SK-N-SH treated with all-trans-retinoic acid at 6 μM for 48 hours (cell line): ENCODE measurements around the gene KLHL29.

Experiments
- ATAC-seq: fragments of 200-7000 bp; cut with Tn5 transposase; 3 replicates; pipeline ENCODE4 v1.9.1; 2020; ENCODE audit warnings: mild to moderate bottlenecking, moderate library complexity
- ARNTL ChIP-seq: fragments of 450-650 bp; formaldehyde crosslinking; IDR thresholded peaks from 2 replicates; pipeline ENCODE4 v1.5.0; 2020; ENCODE audit warnings: low read depth, mild to moderate bottlenecking, moderate library complexity, borderline replicate concordance
- BACH2 ChIP-seq: fragments of 250-450 bp; sonication (Bioruptor Pico); IDR thresholded peaks from 2 replicates; pipeline ENCODE4 v1.9.0; 2021; ENCODE audit warnings: mild to moderate bottlenecking, borderline replicate concordance
- CSDC2 ChIP-seq: fragments of 250-450 bp; sonication (Bioruptor Pico); IDR thresholded peaks from 2 replicates; pipeline ENCODE4 v1.5.0; 2020; ENCODE audit warnings: mild to moderate bottlenecking, moderate library complexity
- ESRRG ChIP-seq: fragments of 250-450 bp; sonication (Bioruptor Pico); IDR thresholded peaks from 2 replicates; pipeline ENCODE4 v1.6.1; 2021; ENCODE audit warnings: mild to moderate bottlenecking
- GLIS3 ChIP-seq: fragments of 250-450 bp; sonication (Bioruptor Pico); IDR thresholded peaks from 2 replicates; pipeline ENCODE4 v1.5.0; 2020; ENCODE audit warnings: mild to moderate bottlenecking, moderate library complexity
- ISL1 ChIP-seq: fragments of 250-450 bp; sonication (Bioruptor Pico); IDR thresholded peaks from 2 replicates; pipeline ENCODE4 v2.1.2; 2022; ENCODE audit warnings: mild to moderate bottlenecking, moderate library complexity
- PPARA ChIP-seq: fragments of 250-450 bp; sonication (Bioruptor Pico); IDR thresholded peaks from 2 replicates; pipeline ENCODE4 v1.5.0; 2020; ENCODE audit warnings: mild to moderate bottlenecking, borderline replicate concordance
- RARB ChIP-seq: fragments of 250-450 bp; sonication (Bioruptor Pico); IDR thresholded peaks from 2 replicates; pipeline ENCODE4 v1.8.0; 2021; ENCODE audit warnings: mild to moderate bottlenecking, moderate library complexity
- SNAI2 ChIP-seq: fragments of 250-450 bp; sonication (Bioruptor Pico); IDR thresholded peaks from 2 replicates; pipeline ENCODE4 v1.5.0; 2020; ENCODE audit warnings: mild to moderate bottlenecking, moderate library complexity
- TCF4 ChIP-seq: fragments of 250-450 bp; sonication (Bioruptor Pico); IDR thresholded peaks from 2 replicates; pipeline ENCODE4 v1.8.0; 2021; ENCODE audit warnings: mild to moderate bottlenecking, moderate library complexity, borderline replicate concordance
- TOX ChIP-seq: fragments of 250-450 bp; sonication (Bioruptor Pico); IDR thresholded peaks from 2 replicates; pipeline ENCODE4 v1.8.0; 2021; ENCODE audit warnings: mild to moderate bottlenecking, moderate library complexity, borderline replicate concordance
- ZC3H10 ChIP-seq: fragments of 250-450 bp; sonication (Bioruptor Pico); IDR thresholded peaks from 2 replicates; pipeline ENCODE4 v1.5.1; 2021; ENCODE audit warnings: mild to moderate bottlenecking, moderate library complexity
- ZFP30 ChIP-seq: fragments of 450-650 bp; formaldehyde crosslinking; IDR thresholded peaks from 2 replicates; pipeline ENCODE4 v1.5.0; 2022; ENCODE audit warnings: mild to moderate bottlenecking, moderate library complexity
- ZNF565 ChIP-seq: fragments of 450-650 bp; formaldehyde crosslinking; conservative IDR thresholded peaks from 2 replicates; pipeline ENCODE4 v1.5.0; 2020; ENCODE audit warnings: low read depth, mild to moderate bottlenecking, moderate library complexity
- ZNF70 ChIP-seq: fragments of 450-650 bp; formaldehyde crosslinking; IDR thresholded peaks from 2 replicates; pipeline ENCODE4 v1.5.0; 2020; ENCODE audit warnings: mild to moderate bottlenecking, moderate library complexity
- ZNF8 ChIP-seq: fragments of 450-650 bp; formaldehyde crosslinking; IDR thresholded peaks from 2 replicates; pipeline ENCODE4 v1.5.0; 2020; ENCODE audit warnings: mild to moderate bottlenecking, moderate library complexity
- TF ChIP-seq, protein P1 (sequence below): fragments of 250-450 bp; sonication (Bioruptor Pico); IDR thresholded peaks from 2 replicates; pipeline ENCODE4 v1.5.1; 2021; ENCODE audit warnings: mild to moderate bottlenecking, moderate library complexity
- TF ChIP-seq, protein P2 (sequence below): fragments of 250-450 bp; sonication (Bioruptor Pico); IDR thresholded peaks from 2 replicates; pipeline ENCODE4 v1.8.0; 2021; ENCODE audit warnings: low read depth, mild to moderate bottlenecking, moderate library complexity, borderline replicate concordance
- TF ChIP-seq, protein P3 (sequence below): fragments of 250-450 bp; sonication (Bioruptor Pico); IDR thresholded peaks from 2 replicates; pipeline ENCODE4 v1.5.1; 2020; ENCODE audit warnings: low read depth, mild to moderate bottlenecking, moderate library complexity
- TF ChIP-seq, protein P4 (sequence below): fragments of 250-450 bp; sonication (Bioruptor Pico); IDR thresholded peaks from 2 replicates; pipeline ENCODE4 v1.8.0; 2020; ENCODE audit warnings: mild to moderate bottlenecking, moderate library complexity, borderline replicate concordance
- TF ChIP-seq, protein P5 (sequence below): fragments of 250-450 bp; sonication (Bioruptor Pico); IDR thresholded peaks from 2 replicates; pipeline ENCODE4 v1.5.0; 2020; ENCODE audit warnings: mild to moderate bottlenecking, moderate library complexity

KLHL29 gene

DNA sequence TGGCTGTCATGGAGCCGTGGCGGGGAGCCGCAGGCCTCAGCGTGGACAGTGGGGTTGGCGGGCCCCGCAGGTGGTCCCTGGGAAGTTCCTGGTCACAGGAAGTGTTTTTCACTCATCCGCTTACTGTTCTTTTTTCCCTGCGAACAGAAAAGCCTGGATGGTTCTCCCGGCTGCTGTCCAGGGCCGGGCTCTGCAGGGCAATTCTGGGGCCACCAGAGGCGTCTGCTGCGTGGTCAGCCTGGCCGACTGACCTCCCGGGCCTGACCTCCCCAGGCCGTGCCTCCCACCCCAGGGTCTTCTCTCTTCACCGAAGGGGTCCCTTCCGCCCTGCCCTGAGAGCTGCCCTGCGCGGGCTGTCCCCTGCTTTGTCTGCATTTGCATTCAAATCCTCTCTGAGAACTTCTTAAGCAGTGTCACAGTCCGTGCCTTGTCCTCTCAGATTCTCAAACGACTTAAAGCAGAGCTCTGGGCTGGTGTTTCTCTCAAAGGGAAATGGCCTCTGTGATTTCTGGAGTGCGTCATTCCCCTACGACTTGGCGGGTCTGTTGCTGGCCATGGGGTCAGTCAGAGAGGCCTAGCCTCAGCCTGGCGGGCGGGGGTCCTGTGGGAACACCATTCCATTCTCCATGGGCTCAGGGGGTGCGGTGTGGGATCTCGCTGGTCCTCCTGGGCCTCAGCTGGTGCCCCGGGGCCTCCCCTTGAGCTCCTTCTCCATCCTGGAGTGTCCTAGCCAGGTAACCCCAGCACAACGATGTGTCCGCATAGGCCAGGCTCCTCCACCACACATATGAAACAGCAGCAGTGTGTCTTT, 38.3 kb downstream of the KLHL29 start:
- no peak for TF ChIP-seq RARB
- TF ChIP-seq ISL1 (CRISPR knock-in tag): no peak
- no peak for TF ChIP-seq TCF4 (CRISPR knock-in tag)
- no peak for TF ChIP-seq GLIS3 (CRISPR knock-in tag)
- TF ChIP-seq, protein P1, sequence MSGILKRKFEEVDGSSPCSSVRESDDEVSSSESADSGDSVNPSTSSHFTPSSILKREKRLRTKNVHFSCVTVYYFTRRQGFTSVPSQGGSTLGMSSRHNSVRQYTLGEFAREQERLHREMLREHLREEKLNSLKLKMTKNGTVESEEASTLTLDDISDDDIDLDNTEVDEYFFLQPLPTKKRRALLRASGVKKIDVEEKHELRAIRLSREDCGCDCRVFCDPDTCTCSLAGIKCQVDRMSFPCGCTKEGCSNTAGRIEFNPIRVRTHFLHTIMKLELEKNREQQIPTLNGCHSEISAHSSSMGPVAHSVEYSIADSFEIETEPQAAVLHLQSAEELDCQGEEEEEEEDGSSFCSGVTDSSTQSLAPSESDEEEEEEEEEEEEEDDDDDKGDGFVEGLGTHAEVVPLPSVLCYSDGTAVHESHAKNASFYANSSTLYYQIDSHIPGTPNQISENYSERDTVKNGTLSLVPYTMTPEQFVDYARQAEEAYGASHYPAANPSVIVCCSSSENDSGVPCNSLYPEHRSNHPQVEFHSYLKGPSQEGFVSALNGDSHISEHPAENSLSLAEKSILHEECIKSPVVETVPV: no peak
- TF ChIP-seq ZC3H10 (CRISPR knock-in tag): no peak
- no peak for TF ChIP-seq ZFP30
- TF ChIP-seq ESRRG (CRISPR knock-in tag): no peak
- no peak for TF ChIP-seq BACH2 (CRISPR knock-in tag)
- TF ChIP-seq ZNF565 (CRISPR knock-in tag): no peak
- no peak for TF ChIP-seq TOX (CRISPR knock-in tag)
- TF ChIP-seq CSDC2 (CRISPR knock-in tag): no peak
- TF ChIP-seq ARNTL (CRISPR knock-in tag): no peak
- TF ChIP-seq, protein P2, sequence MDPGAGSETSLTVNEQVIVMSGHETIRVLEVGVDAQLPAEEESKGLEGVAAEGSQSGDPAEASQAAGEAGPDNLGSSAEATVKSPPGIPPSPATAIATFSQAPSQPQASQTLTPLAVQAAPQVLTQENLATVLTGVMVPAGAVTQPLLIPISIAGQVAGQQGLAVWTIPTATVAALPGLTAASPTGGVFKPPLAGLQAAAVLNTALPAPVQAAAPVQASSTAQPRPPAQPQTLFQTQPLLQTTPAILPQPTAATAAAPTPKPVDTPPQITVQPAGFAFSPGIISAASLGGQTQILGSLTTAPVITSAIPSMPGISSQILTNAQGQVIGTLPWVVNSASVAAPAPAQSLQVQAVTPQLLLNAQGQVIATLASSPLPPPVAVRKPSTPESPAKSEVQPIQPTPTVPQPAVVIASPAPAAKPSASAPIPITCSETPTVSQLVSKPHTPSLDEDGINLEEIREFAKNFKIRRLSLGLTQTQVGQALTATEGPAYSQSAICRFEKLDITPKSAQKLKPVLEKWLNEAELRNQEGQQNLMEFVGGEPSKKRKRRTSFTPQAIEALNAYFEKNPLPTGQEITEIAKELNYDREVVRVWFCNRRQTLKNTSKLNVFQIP: no peak
- TF ChIP-seq, protein P3, sequence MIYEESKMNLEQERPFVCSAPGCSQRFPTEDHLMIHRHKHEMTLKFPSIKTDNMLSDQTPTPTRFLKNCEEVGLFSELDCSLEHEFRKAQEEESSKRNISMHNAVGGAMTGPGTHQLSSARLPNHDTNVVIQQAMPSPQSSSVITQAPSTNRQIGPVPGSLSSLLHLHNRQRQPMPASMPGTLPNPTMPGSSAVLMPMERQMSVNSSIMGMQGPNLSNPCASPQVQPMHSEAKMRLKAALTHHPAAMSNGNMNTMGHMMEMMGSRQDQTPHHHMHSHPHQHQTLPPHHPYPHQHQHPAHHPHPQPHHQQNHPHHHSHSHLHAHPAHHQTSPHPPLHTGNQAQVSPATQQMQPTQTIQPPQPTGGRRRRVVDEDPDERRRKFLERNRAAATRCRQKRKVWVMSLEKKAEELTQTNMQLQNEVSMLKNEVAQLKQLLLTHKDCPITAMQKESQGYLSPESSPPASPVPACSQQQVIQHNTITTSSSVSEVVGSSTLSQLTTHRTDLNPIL (CRISPR knock-in tag): no peak
- no peak for ATAC-seq

DNA sequence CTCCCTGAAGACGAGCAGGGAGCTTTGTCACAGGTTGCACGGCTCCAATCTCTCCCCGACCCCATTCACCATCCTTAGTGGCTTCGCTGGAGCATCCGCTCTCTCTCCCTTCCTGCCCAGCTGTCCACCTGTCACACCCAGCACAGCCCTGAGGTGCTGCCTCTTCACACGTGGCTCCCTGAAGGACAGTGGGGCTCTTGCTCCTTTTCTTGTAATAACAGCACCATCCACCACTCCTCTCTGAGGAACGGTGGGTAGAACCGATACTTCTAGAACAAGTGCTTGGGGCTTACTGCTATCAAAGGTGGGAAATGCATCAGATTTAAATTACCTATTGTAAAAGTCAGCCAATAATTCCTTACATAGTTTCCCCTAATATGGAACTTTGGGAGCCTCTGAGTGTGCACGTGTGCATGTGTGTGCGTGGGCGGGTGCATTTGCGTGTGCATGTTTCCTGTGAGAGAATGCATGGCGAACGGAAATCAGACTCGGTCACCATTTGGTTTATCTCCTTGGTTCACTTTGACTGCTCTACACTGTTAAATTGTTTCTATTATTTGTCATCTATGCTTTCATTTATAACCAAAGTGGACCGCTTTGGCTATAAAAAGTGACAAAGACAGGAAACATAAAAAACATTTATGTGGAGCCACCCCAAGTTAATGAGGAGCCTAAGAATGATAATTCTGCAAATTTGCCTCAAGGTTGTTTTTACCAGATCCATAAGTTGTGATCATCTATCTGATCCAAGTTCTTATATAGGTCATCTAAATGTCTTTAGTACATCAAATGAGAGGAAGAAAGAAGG, 39.1 kb downstream of the KLHL29 start:
- no peak for ATAC-seq
- TF ChIP-seq, protein P4, sequence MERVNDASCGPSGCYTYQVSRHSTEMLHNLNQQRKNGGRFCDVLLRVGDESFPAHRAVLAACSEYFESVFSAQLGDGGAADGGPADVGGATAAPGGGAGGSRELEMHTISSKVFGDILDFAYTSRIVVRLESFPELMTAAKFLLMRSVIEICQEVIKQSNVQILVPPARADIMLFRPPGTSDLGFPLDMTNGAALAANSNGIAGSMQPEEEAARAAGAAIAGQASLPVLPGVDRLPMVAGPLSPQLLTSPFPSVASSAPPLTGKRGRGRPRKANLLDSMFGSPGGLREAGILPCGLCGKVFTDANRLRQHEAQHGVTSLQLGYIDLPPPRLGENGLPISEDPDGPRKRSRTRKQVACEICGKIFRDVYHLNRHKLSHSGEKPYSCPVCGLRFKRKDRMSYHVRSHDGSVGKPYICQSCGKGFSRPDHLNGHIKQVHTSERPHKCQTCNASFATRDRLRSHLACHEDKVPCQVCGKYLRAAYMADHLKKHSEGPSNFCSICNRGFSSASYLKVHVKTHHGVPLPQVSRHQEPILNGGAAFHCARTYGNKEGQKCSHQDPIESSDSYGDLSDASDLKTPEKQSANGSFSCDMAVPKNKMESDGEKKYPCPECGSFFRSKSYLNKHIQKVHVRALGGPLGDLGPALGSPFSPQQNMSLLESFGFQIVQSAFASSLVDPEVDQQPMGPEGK (CRISPR knock-in tag): no peak
- TF ChIP-seq ZNF70 (CRISPR knock-in tag): no peak
- TF ChIP-seq, protein P1: no peak
- TF ChIP-seq, protein P3 (CRISPR knock-in tag): no peak
- no peak for TF ChIP-seq ZNF8 (CRISPR knock-in tag)
- TF ChIP-seq SNAI2 (CRISPR knock-in tag): no peak
- no peak for TF ChIP-seq TCF4 (CRISPR knock-in tag)
- no peak for TF ChIP-seq ISL1 (CRISPR knock-in tag)
- TF ChIP-seq, protein P2: no peak
- no peak for TF ChIP-seq BACH2 (CRISPR knock-in tag)
- no peak for TF ChIP-seq PPARA
- TF ChIP-seq CSDC2 (CRISPR knock-in tag): no peak
- no peak for TF ChIP-seq ARNTL (CRISPR knock-in tag)
- TF ChIP-seq GLIS3 (CRISPR knock-in tag): no peak
- no peak for TF ChIP-seq ZFP30
- TF ChIP-seq, protein P5, sequence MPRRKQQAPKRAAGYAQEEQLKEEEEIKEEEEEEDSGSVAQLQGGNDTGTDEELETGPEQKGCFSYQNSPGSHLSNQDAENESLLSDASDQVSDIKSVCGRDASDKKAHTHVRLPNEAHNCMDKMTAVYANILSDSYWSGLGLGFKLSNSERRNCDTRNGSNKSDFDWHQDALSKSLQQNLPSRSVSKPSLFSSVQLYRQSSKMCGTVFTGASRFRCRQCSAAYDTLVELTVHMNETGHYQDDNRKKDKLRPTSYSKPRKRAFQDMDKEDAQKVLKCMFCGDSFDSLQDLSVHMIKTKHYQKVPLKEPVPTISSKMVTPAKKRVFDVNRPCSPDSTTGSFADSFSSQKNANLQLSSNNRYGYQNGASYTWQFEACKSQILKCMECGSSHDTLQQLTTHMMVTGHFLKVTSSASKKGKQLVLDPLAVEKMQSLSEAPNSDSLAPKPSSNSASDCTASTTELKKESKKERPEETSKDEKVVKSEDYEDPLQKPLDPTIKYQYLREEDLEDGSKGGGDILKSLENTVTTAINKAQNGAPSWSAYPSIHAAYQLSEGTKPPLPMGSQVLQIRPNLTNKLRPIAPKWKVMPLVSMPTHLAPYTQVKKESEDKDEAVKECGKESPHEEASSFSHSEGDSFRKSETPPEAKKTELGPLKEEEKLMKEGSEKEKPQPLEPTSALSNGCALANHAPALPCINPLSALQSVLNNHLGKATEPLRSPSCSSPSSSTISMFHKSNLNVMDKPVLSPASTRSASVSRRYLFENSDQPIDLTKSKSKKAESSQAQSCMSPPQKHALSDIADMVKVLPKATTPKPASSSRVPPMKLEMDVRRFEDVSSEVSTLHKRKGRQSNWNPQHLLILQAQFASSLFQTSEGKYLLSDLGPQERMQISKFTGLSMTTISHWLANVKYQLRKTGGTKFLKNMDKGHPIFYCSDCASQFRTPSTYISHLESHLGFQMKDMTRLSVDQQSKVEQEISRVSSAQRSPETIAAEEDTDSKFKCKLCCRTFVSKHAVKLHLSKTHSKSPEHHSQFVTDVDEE (CRISPR knock-in tag): no peak
- TF ChIP-seq, all 23 proteins: peak for 0
